BE2C (cell line): ENCODE results near the gene TIMP3.

Source experiments
- DNase-seq: peaks from one replicate; pipeline ENCODE4 v3.0.0-alpha.2; 2020
- H3K27me3 ChIP-seq: fragments of 250-450 bp; sonication (Bioruptor Pico); 2 replicates; pipeline ENCODE4 v1.5.1; 2020; ENCODE audit warnings: mild to moderate bottlenecking
- H3K36me3 ChIP-seq: fragments of 250-450 bp; sonication (Bioruptor Pico); 2 replicates; pipeline ENCODE4 v1.5.1; 2020; ENCODE audit warnings: mild to moderate bottlenecking
- H3K4me1 ChIP-seq: fragments of 250-450 bp; sonication (Bioruptor Pico); 2 replicates; pipeline ENCODE4 v1.5.1; 2020
- H3K4me3 ChIP-seq: 2 replicates; pipeline ENCODE4 v1.5.1; 2011; ENCODE audit warnings: low read depth, low read length
- H3K9me3 ChIP-seq: fragments of 250-450 bp; sonication (Bioruptor Pico); 2 replicates; pipeline ENCODE4 v1.5.1; 2020
- CTCF ChIP-seq: IDR thresholded peaks from 2 replicates; pipeline ENCODE4 v1.5.1; 2012; ENCODE audit warnings: mild to moderate bottlenecking, low read depth, low read length

The TIMP3 gene

DNA sequence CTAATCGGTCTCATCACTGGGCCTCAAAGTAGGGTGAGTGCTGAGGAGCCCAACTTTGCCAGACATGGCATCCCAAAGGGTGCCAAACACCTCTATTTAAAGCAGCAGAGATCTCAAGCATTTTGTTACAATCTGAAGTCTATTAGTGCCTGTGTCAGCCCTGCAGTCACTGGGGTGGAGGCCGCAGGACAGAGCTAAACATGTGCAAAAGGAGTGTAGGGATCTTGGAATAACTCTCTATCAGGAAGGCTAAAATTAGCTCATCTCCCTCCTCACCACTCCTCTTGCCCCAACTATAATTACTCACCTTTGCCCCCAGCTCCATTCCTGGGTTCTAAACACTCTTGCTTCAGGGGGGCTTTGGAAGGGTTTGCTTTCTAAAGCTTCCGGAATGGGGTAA is 87.5 kb downstream of the TIMP3 start:
- Histone ChIP-seq H3K4me3 (no peak overlapping the region), H3K36me3 (no peaks in the 10 kb centered on the region), H3K9me3 (no peaks in the 10 kb centered on the region), H3K4me1 (no peaks in the 10 kb centered on the region), H3K27me3 (no peaks in the 10 kb centered on the region)
- no peak for TF ChIP-seq CTCF
- DNase-seq = no peak

DNA sequence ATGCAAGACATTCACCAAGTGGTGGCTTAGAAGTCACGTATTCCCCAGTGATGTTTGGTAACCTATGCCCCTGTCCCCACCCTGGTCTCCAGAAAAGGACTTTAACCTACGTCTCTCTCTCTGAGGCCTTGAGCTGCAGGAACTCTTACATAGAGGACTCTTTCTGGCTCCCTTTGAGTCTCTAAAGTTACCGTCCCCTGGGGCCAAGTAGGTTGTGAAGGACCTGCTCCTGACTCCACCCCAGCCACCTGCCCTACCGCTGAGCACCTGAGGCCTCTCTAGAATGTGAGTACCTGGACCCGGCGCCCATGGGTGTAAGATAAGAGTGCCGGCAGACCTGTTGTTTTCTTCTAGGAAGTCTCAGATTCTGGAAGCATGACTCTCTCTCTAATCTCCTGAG is 95.4 kb downstream of the TIMP3 start:
- no peak for DNase-seq
- peaks cover 22% of the 10 kb centered on the region for H3K4me1 ChIP-seq
- H3K27me3 ChIP-seq = no peaks in the 10 kb centered on the region
- no peaks in the 10 kb centered on the region for H3K9me3 ChIP-seq
- no peak for TF ChIP-seq CTCF
- no peak overlapping the region for H3K4me3 ChIP-seq
- no peaks in the 10 kb centered on the region for H3K36me3 ChIP-seq

- no peaks in the 10 kb centered on the region for H3K36me3 ChIP-seq
- peaks cover 24% of the 10 kb centered on the region for H3K4me1 ChIP-seq
- H3K9me3 ChIP-seq = no peaks in the 10 kb centered on the region
- no peak overlapping the region for H3K4me3 ChIP-seq
- no peak for TF ChIP-seq CTCF
- no peak for DNase-seq
- no peaks in the 10 kb centered on the region for H3K27me3 ChIP-seq
These were observed 95.9 kb downstream of the TIMP3 start for GRCh38 chr22:32897400-32897799.

DNA sequence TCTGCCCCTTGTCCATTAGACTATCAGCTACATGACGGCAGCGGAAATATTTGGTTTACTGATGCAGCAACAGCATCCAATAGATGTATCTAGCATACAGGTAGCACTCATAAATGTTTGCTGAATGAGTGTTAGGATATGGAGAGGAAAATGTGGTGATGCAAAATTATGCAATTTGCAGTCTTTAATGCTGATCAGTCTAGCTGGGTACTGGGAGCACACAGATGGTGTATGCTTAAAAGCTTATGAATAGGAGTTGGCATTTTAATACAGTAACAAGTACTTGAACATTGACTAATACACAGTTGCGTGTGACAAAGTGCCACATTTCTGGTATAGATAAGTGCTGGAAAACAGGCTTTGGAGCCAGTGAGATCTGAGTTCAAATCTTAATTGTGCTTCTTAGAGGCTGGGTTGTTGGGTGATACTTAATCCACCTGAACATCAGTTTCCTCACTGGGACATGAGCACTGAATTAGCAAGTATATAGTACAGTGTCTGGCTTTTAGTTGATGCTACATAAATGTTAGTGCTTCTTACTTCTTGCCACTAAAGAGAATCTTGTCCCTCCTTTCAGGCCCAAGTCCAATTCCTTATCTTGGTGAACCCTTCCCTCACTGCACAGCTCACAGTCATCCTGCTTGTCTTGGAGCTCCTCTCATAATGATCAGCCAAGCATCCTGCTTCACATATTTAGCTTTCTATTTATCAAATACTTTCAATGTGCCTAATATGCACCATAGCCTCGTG is 99.6 kb downstream of the TIMP3 start:
- H3K4me1 ChIP-seq = peaks cover 44% of the 10 kb centered on the region
- H3K4me3 ChIP-seq = no peak overlapping the region
- no peak for TF ChIP-seq CTCF
- no peaks in the 10 kb centered on the region for H3K27me3 ChIP-seq
- no peaks in the 10 kb centered on the region for H3K36me3 ChIP-seq
- DNase-seq = no peak
- no peaks in the 10 kb centered on the region for H3K9me3 ChIP-seq

DNA sequence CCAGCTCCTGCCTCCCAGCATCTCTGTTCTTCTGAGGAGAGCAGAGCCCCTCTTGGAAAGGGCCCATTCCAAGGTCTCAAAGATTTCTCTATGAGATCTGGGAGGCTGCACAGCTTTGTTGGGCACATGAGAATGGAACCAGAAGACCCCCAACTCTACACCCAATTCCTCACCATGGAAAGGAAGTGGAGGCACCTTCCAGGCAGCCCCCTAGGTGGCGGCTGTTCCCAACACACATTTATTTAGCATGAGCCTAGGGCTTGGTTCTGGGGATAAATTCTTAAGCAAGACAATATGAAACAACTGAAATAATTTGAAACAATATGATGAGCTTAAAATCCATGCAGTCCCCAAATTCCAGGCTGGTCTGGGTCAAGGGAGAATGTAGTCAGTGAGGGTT is 100.4 kb downstream of the TIMP3 start:
- no peak for DNase-seq
- peaks cover 46% of the 10 kb centered on the region for H3K4me1 ChIP-seq
- TF ChIP-seq CTCF = peak; percentile 59

GRCh38 chr22:32903507-32903906 is 102.0 kb downstream of the TIMP3 start:
- H3K4me1 ChIP-seq = peaks cover 46% of the 10 kb centered on the region
- no peak for TF ChIP-seq CTCF
- no peaks in the 10 kb centered on the region for H3K36me3 ChIP-seq
- H3K4me3 ChIP-seq = no peak overlapping the region
- H3K9me3 ChIP-seq = no peaks in the 10 kb centered on the region
- H3K27me3 ChIP-seq = no peaks in the 10 kb centered on the region
- no peak for DNase-seq

More for the DNA sequence above, 100.4 kb downstream of the TIMP3 start:
- no peak overlapping the region for H3K4me3 ChIP-seq
- no peaks in the 10 kb centered on the region for H3K27me3 ChIP-seq
- H3K9me3 ChIP-seq = no peaks in the 10 kb centered on the region
- H3K36me3 ChIP-seq = no peaks in the 10 kb centered on the region
